ENCODE data around the gene CCDC158. TPM values are rescaled to one million over a fixed set of nuclear protein-coding genes. Genes with fewer than 3 reads are reported as not detected.

CCDC158 gene
- total RNA-seq, 2 experiments from 2014 or later, result not detected

GRCh38 chr4:76310683-76311082, 110.3 kb downstream of the CCDC158 start:
- intact Hi-C loops (cut with micrococcal nuclease; ENCODE audit: unreplicated experiment), result no loop called here
- no peaks in the 10 kb centered on the region for H4K20me1 ChIP-seq (ENCODE audit: insufficient read depth, low read length)
- no TSS peak for BruUV-seq (replicated peaks)
- POLR2A ChIA-PET, result no interaction called here
- no peak overlapping the region for H2AFZ ChIP-seq (ENCODE audit: low read length)
- TF ChIP-seq CTCF (conservative IDR thresholded peaks at IDR 0.05; ENCODE audit: low read length) (no peak), EZH2phosphoT487 (IDR thresholded peaks at IDR 0.05; ENCODE audit: borderline replicate concordance, low read depth, low read length) (no peak)
- no peaks in the 10 kb centered on the region for H3K9me2 ChIP-seq (ENCODE audit: insufficient read depth, low read length)
- no peak overlapping the region for H3K4me2 ChIP-seq (ENCODE audit: low read length)
- no peak overlapping the region for H3K4me3 ChIP-seq (ENCODE audit: low read depth, low read length, poor library complexity, severe bottlenecking)
- no peaks in the 10 kb centered on the region for H3K79me2 ChIP-seq (ENCODE audit: insufficient read depth, low read depth, low read length)
- no peaks in the 10 kb centered on the region for H3K4me1 ChIP-seq (ENCODE audit: insufficient read depth, low read length, poor library complexity, severe bottlenecking)
- H3K36me3 ChIP-seq (ENCODE audit: insufficient read depth, low read length), result no peaks in the 10 kb centered on the region
- DNase-seq (ENCODE audit: low spot score), result no peak
- H3K27ac ChIP-seq (ENCODE audit: low read depth, low read length, poor library complexity, severe bottlenecking), result no peak overlapping the region
- H3K9me3 ChIP-seq (ENCODE audit: low read length), result no peaks in the 10 kb centered on the region
- CTCF ChIA-PET (ENCODE audit: unreplicated experiment), result no interaction called here

- Histone ChIP-seq H4K20me1 (ENCODE audit: insufficient read depth, low read length) (no peaks in the 10 kb centered on the region), H3K36me3 (ENCODE audit: insufficient read depth, low read length) (no peaks in the 10 kb centered on the region), H3K4me1 (ENCODE audit: insufficient read depth, low read length, poor library complexity, severe bottlenecking) (no peaks in the 10 kb centered on the region), H3K27ac (ENCODE audit: low read depth, low read length, poor library complexity, severe bottlenecking) (no peak overlapping the region), H3K4me3 (ENCODE audit: low read depth, low read length, poor library complexity, severe bottlenecking) (no peak overlapping the region), H3K9me3 (ENCODE audit: low read length) (no peaks in the 10 kb centered on the region), H3K9me2 (ENCODE audit: insufficient read depth, low read length) (no peaks in the 10 kb centered on the region), H3K4me2 (ENCODE audit: low read length) (no peak overlapping the region), H2AFZ (ENCODE audit: low read length) (no peak overlapping the region), H3K79me2 (ENCODE audit: insufficient read depth, low read depth, low read length) (no peaks in the 10 kb centered on the region)
- CTCF ChIA-PET (ENCODE audit: unreplicated experiment), result no interaction called here
- TF ChIP-seq EZH2phosphoT487 (IDR thresholded peaks at IDR 0.05; ENCODE audit: borderline replicate concordance, low read depth, low read length) (no peak), CTCF (conservative IDR thresholded peaks at IDR 0.05; ENCODE audit: low read length) (no peak)
- no peak for DNase-seq (ENCODE audit: low spot score)
- POLR2A ChIA-PET, result no interaction called here
- intact Hi-C loops (cut with micrococcal nuclease; ENCODE audit: unreplicated experiment), result no loop called here
- BruUV-seq (replicated peaks), result no TSS peak
Observed at GRCh38 chr4:76309939-76310550, 110.9 kb downstream of the CCDC158 start.

GRCh38 chr4:76308548-76308947, 112.4 kb downstream of the CCDC158 start:
- Histone ChIP-seq H3K9me2 (ENCODE audit: insufficient read depth, low read length) (no peaks in the 10 kb centered on the region), H3K4me2 (ENCODE audit: low read length) (no peak overlapping the region), H3K36me3 (ENCODE audit: insufficient read depth, low read length) (no peaks in the 10 kb centered on the region), H3K79me2 (ENCODE audit: insufficient read depth, low read depth, low read length) (no peaks in the 10 kb centered on the region), H2AFZ (ENCODE audit: low read length) (no peak overlapping the region), H3K9me3 (ENCODE audit: low read length) (no peaks in the 10 kb centered on the region), H3K4me3 (ENCODE audit: low read depth, low read length, poor library complexity, severe bottlenecking) (no peak overlapping the region), H3K27ac (ENCODE audit: low read depth, low read length, poor library complexity, severe bottlenecking) (no peak overlapping the region), H4K20me1 (ENCODE audit: insufficient read depth, low read length) (no peaks in the 10 kb centered on the region), H3K4me1 (ENCODE audit: insufficient read depth, low read length, poor library complexity, severe bottlenecking) (no peaks in the 10 kb centered on the region)
- POLR2A ChIA-PET, result no interaction called here
- no TSS peak for BruUV-seq (replicated peaks)
- CTCF ChIA-PET (ENCODE audit: unreplicated experiment), result no interaction called here
- no peak for TF ChIP-seq EZH2phosphoT487 (IDR thresholded peaks at IDR 0.05; ENCODE audit: borderline replicate concordance, low read depth, low read length)
- TF ChIP-seq CTCF (conservative IDR thresholded peaks at IDR 0.05; ENCODE audit: low read length), result no peak
- intact Hi-C loops (cut with micrococcal nuclease; ENCODE audit: unreplicated experiment), result no loop called here
- no peak for DNase-seq (ENCODE audit: low spot score)
